T1000 (cell line): ENCODE results near the gene PRM1.

ENCODE experiments used
- DNase-seq: peaks from one replicate; lab custom pipeline; 2025; ENCODE audit warnings: mixed read lengths; lab: John Stamatoyannopoulos, UW

The PRM1 gene

GRCh38 chr16:11236461-11237254 lies 44.5 kb downstream of the PRM1 start:
- DNase-seq: no peak

- DNase-seq: no peak
These were observed 45.5 kb downstream of the PRM1 start for GRCh38 chr16:11235703-11235991.

GRCh38 chr16:11234884-11235702 lies 46.0 kb downstream of the PRM1 start:
- no peak for DNase-seq

GRCh38 chr16:11233727-11234376 lies 47.3 kb downstream of the PRM1 start:
- no peak for DNase-seq

GRCh38 chr16:11232852-11233726 lies 48.0 kb downstream of the PRM1 start:
- no peak for DNase-seq

GRCh38 chr16:11232302-11232851 lies 48.8 kb downstream of the PRM1 start:
- no peak for DNase-seq

- no peak for DNase-seq
These were observed 49.7 kb downstream of the PRM1 start for GRCh38 chr16:11231367-11231970.
